ENCODE data around the gene ZNF586.
"Not testable (repeated sequence)": the region's sequence is repeated elsewhere in the genome, so short reads cannot be mapped to it uniquely, and the experiment has no call there.

The ZNF586 gene

GRCh38 chr19:57786906-57787305 lies 17.4 kb downstream of the ZNF586 start:
- H3K27ac Mint-ChIP-seq: no peak overlapping the region
- H3K27me3 Mint-ChIP-seq (ENCODE audit: low read depth, poor library complexity): peaks cover 6% of the 10 kb centered on the region
- TF ChIP-seq CTCF (IDR thresholded peaks at IDR 0.05): no peak
- H3K9me3 Mint-ChIP-seq: peaks cover 70% of the 10 kb centered on the region
- H3K4me1 Mint-ChIP-seq: no peaks in the 10 kb centered on the region
- H3K36me3 Mint-ChIP-seq (ENCODE audit: low read depth): peaks cover 93% of the 10 kb centered on the region
- no peak overlapping the region for H3K4me3 Mint-ChIP-seq
- no peak for DNase-seq

GRCh38 chr19:57788114-57788692 lies 18.7 kb downstream of the ZNF586 start:
- Mint-ChIP-seq H3K4me1 (no peaks in the 10 kb centered on the region), H3K4me3 (no peak overlapping the region), H3K27me3 (ENCODE audit: low read depth, poor library complexity) (peaks cover 6% of the 10 kb centered on the region), H3K27ac (peak overlapping the region; percentile 88), H3K9me3 (peaks cover 61% of the 10 kb centered on the region), H3K36me3 (ENCODE audit: low read depth) (peaks cover 88% of the 10 kb centered on the region)
- no peak for DNase-seq
- TF ChIP-seq CTCF (IDR thresholded peaks at IDR 0.05): no peak

- TF ChIP-seq CTCF (IDR thresholded peaks at IDR 0.05): no peak
- Mint-ChIP-seq H3K4me3 (no peak overlapping the region), H3K4me1 (no peaks in the 10 kb centered on the region), H3K36me3 (ENCODE audit: low read depth) (peaks cover 88% of the 10 kb centered on the region), H3K9me3 (peaks cover 55% of the 10 kb centered on the region), H3K27me3 (ENCODE audit: low read depth, poor library complexity) (peaks cover 6% of the 10 kb centered on the region), H3K27ac (no peak overlapping the region)
- DNase-seq: no peak
These were observed 19.8 kb downstream of the ZNF586 start for GRCh38 chr19:57789288-57789687.

- DNase-seq; H3K27ac Mint-ChIP-seq; H3K27me3 Mint-ChIP-seq (ENCODE audit: low read depth, poor library complexity); H3K4me3 Mint-ChIP-seq; H3K9me3 Mint-ChIP-seq: not testable (repeated sequence)
- peaks cover 31% of the 10 kb centered on the region for H3K4me1 Mint-ChIP-seq
- peaks cover 59% of the 10 kb centered on the region for H3K36me3 Mint-ChIP-seq (ENCODE audit: low read depth)
These were observed 27.1 kb downstream of the ZNF586 start for GRCh38 chr19:57796580-57796979.

GRCh38 chr19:57800696-57801095 lies 31.2 kb downstream of the ZNF586 start:
- Mint-ChIP-seq H3K36me3 (ENCODE audit: low read depth) (peaks cover 45% of the 10 kb centered on the region), H3K27me3 (ENCODE audit: low read depth, poor library complexity) (no peaks in the 10 kb centered on the region), H3K4me1 (peaks cover 67% of the 10 kb centered on the region), H3K27ac (peak overlapping the region; percentile 96), H3K9me3 (peaks cover 2% of the 10 kb centered on the region), H3K4me3 (peak overlapping the region; percentile 53)
- DNase-seq: no peak
- no peak for TF ChIP-seq CTCF (IDR thresholded peaks at IDR 0.05)

- Mint-ChIP-seq H3K27me3 (ENCODE audit: low read depth, poor library complexity) (no peaks in the 10 kb centered on the region), H3K4me3 (peak overlapping the region; percentile 64), H3K9me3 (peaks cover 2% of the 10 kb centered on the region), H3K36me3 (ENCODE audit: low read depth) (peaks cover 46% of the 10 kb centered on the region), H3K27ac (peak overlapping the region; percentile 90), H3K4me1 (peaks cover 75% of the 10 kb centered on the region)
- no peak for DNase-seq
- TF ChIP-seq CTCF (IDR thresholded peaks at IDR 0.05): no peak
These were observed 32.8 kb downstream of the ZNF586 start for GRCh38 chr19:57802269-57802668.
